Esophagus squamous epithelium (tissue), 5 donors: Measurements from ENCODE around the gene CCDC102B. TPM values are rescaled to one million over a fixed set of nuclear protein-coding genes. Genes with fewer than 3 reads are reported as not detected.

Source experiments
- DNase-seq: peaks from one replicate; lab custom pipeline; 2025; lab: John Stamatoyannopoulos, UW
- H3K27ac ChIP-seq, 4 donors: fragments of 200-600 bp; sonication (generic); one replicate each; pipeline ENCODE4 v1.5.1; 2016 to 2019; ENCODE audit warnings: mild to moderate bottlenecking in 1 of 4
- H3K27me3 ChIP-seq, 4 donors: fragments of 200-600 bp; sonication (generic); 1 replicate in 3 of 4; 2 replicates in 1 of 4; pipeline versions ENCODE4 v1.5.1 to v1.6.0; 2017 to 2021; ENCODE audit warnings: antibody characterized with exemption in 1 of 4
- H3K36me3 ChIP-seq, 3 donors: fragments of 200-600 bp; sonication (generic); one replicate each; pipeline ENCODE4 v1.5.1; 2016 to 2019
- H3K4me1 ChIP-seq, 3 donors: fragments of 200-600 bp; sonication (generic); one replicate each; pipeline ENCODE4 v1.5.1; 2017 to 2019
- H3K4me3 ChIP-seq, 4 donors: fragments of 200-600 bp; sonication (generic); 1 replicate in 3 of 4; 2 replicates in 1 of 4; pipeline ENCODE4 v1.5.1; 2016 to 2019; ENCODE audit warnings: mild to moderate bottlenecking in 2 of 4, moderate library complexity in 1 of 4
- H3K9me3 ChIP-seq, 3 donors: fragments of 200-600 bp; sonication (generic); one replicate each; pipeline ENCODE4 v1.5.1; 2016 to 2019
- POLR2A ChIP-seq, 4 donors: fragments of 450-650 bp; IDR thresholded peaks; one replicate each; pipeline ENCODE4 v1.6.1; 2017; ENCODE audit warnings: antibody characterized with exemption in 4 of 4, mild to moderate bottlenecking in 4 of 4, moderate library complexity in 3 of 4
- WGBS, 2 donors: methylation state at CpG; one replicate each; pipeline ENCODE4 v1.1.5; 2018; 5-methylcytosine and 5-hydroxymethylcytosine counted together
- intact Hi-C: fragments of 100-400 bp; cut with DNase I; formaldehyde crosslinking; loops from one replicate; pipeline ENCODE4 v1.15.0; 2022
- total RNA-seq, 4 donors: library from RNA; depleted of rRNA; stranded (reverse); fragments of >200 nt; gene quantifications; one replicate each; pipeline ENCODE4 v1.1.0, GENCODE V29; 2016
- TF ChIP-seq, protein P1 (sequence below), 6 experiments: fragments of 450-650 bp in 4 of 6; fragments of 200-600 bp in 2 of 6; sonication (generic) in 2 of 6; IDR thresholded peaks; one replicate each; pipeline ENCODE4 v1.5.1; 2016 to 2019; ENCODE audit warnings: antibody characterized with exemption in 6 of 6, mild to moderate bottlenecking in 4 of 6, moderate library complexity in 4 of 6
- donor health status: DM: yes; HTN: yes; CAD: no.

The CCDC102B gene
- total RNA-seq, 4 donors from 2014 or later: 0.27 to 3.8 (median 2.8) TPM

DNA sequence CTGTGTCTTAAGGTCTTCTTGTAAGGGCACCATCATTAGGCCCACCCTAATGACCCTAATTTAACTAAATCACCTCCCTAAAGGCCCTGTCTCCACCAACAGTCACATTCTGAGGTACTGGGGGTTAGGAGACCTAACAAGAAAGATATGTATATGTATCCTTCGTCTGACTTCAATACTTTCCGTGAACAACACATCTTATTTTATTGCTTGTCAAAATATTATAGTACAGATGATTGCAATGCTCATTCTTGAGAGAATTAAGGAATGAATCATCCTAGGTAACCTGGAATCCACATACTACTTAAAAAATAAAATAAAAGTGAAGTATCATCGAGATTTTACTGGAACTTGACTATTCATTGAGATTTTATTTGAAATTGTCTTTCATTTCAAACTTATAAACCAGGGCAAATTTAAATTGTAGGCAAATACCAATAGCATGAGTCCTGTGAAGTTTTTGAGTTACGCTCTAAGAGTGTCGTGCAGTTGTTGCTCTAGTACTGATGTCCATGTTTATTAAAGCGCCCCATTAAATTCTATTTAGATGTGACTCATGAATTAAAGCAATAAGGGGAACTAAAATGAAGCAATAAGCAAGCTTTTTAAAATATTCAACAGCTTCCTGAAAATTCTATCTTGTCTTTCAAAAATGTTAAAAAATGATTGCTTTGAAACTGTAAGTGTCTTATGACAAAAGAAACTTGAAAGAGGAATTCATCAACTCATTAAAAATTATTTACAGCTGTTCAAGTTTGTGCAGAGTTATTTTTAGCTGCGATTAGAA lies 40.0 kb downstream of the CCDC102B start:
- Histone ChIP-seq H3K36me3 (no peaks in the 10 kb centered on the region), H3K4me1 (peaks cover 0 to 8% (median 0%) of the 10 kb centered on the region in 3 donors), H3K27ac (peak overlapping the region in 3 of 4 donors; percentile 12 to 53 (median 43)), H3K27me3 (no peaks in the 10 kb centered on the region), H3K4me3 (no peak overlapping the region), H3K9me3 (no peaks in the 10 kb centered on the region)
- 62 to 67% methylated on average over 7 of the region's 7 CpGs for WGBS, 2 donors
- TF ChIP-seq, protein P1, sequence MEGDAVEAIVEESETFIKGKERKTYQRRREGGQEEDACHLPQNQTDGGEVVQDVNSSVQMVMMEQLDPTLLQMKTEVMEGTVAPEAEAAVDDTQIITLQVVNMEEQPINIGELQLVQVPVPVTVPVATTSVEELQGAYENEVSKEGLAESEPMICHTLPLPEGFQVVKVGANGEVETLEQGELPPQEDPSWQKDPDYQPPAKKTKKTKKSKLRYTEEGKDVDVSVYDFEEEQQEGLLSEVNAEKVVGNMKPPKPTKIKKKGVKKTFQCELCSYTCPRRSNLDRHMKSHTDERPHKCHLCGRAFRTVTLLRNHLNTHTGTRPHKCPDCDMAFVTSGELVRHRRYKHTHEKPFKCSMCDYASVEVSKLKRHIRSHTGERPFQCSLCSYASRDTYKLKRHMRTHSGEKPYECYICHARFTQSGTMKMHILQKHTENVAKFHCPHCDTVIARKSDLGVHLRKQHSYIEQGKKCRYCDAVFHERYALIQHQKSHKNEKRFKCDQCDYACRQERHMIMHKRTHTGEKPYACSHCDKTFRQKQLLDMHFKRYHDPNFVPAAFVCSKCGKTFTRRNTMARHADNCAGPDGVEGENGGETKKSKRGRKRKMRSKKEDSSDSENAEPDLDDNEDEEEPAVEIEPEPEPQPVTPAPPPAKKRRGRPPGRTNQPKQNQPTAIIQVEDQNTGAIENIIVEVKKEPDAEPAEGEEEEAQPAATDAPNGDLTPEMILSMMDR (IDR thresholded peaks at IDR 0.05): no peak
- no peak for TF ChIP-seq POLR2A (IDR thresholded peaks at IDR 0.05)
- no peak for DNase-seq
- intact Hi-C loops: no loop called here

DNA sequence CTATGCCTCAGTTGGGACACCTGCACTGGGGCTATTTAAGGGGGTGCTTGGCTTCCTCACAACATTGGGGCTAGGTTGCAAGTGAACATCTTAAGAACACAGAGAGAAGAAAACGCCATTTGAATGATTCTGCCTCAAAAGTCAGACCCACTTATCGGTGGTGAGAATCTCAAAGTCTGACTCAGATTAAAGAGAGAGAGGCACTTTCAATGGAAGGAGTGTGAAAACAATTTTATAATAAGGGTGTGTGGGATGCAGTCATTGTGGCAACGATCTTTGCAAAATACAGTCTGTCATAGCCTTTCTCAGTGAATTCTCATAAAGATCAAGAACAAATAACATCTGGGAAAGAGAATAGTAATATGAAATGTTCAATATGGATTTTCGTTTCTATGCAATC lies 41.8 kb downstream of the CCDC102B start:
- DNase-seq: no peak
- H3K9me3 ChIP-seq: no peaks in the 10 kb centered on the region
- TF ChIP-seq, protein P1 (IDR thresholded peaks at IDR 0.05): no peak
- TF ChIP-seq POLR2A (IDR thresholded peaks at IDR 0.05): no peak
- H3K27ac ChIP-seq: no peak overlapping the region
- intact Hi-C loops: no loop called here
- peaks cover 0 to 8% (median 0%) of the 10 kb centered on the region in 3 donors for H3K4me1 ChIP-seq
- no peak overlapping the region for H3K4me3 ChIP-seq
- H3K27me3 ChIP-seq: no peaks in the 10 kb centered on the region
- 69 to 75% methylated on average over 4 of the region's 4 CpGs for WGBS, 2 donors
- no peaks in the 10 kb centered on the region for H3K36me3 ChIP-seq

DNA sequence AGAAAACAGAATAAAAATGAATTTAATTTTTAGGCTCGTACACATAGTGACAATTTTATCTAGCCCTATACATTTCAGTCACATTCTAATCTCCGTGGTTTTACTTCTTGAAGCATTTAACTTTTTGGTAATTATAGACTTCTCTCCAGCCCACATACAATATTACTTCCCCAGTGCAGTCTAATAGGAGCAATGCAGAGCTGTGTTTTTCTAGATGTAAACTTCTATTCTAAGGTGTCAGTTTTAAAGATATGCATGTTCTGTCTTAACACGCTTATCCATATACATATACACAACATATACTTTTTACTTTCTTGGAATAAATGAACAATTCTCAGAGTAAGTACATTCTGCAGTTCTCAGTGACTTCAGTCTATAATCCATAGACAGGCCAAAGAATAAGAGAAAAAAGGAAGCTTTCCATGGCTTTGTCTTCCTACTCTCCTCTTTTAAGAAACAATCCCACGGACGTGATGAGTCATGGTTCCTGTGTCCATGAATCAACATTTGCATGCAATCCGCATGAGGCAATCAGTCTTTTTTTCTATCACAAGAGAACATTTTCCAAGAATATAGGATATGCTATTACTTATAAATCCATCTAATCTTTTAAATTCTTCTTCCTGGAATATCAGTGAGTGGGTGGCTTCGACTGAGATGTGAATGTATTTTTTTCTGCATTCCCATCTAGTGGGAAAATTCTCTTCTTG lies 42.8 kb downstream of the CCDC102B start:
- peaks cover 0 to 8% (median 0%) of the 10 kb centered on the region in 3 donors for H3K4me1 ChIP-seq
- no peaks in the 10 kb centered on the region for H3K27me3 ChIP-seq
- TF ChIP-seq, protein P1 (IDR thresholded peaks at IDR 0.05): no peak
- TF ChIP-seq POLR2A (IDR thresholded peaks at IDR 0.05): no peak
- no peak for DNase-seq
- intact Hi-C loops: no loop called here
- peak overlapping the region in 1 of 4 donors; percentile 15 for H3K27ac ChIP-seq
- H3K36me3 ChIP-seq: no peaks in the 10 kb centered on the region
- WGBS, 2 donors: 30 to 31% methylated on average over 7 of the region's 7 CpGs
- no peaks in the 10 kb centered on the region for H3K9me3 ChIP-seq
- H3K4me3 ChIP-seq: no peak overlapping the region

DNA sequence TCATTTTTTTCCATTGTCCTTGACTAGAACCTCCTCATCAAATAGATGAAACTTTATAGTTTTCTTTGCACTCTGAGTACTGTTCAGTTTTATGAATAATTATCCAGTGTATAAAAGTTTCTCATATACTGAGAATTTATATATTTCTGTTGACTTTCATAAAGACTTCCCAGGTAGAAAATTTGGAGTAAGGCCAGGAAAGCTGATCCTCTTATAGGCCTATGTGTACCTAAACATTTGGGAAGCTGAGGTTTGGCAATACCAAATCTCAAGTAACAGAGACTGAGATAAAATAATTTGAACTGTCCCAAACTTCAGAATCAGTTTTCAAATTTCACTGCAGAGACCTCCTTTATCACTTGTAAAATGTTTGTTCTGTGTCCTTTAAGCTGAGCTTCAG lies 43.4 kb downstream of the CCDC102B start:
- Histone ChIP-seq H3K9me3 (no peaks in the 10 kb centered on the region), H3K36me3 (no peaks in the 10 kb centered on the region), H3K27ac (no peak overlapping the region), H3K4me3 (no peak overlapping the region), H3K4me1 (peaks cover 0 to 8% (median 0%) of the 10 kb centered on the region in 3 donors), H3K27me3 (no peaks in the 10 kb centered on the region)
- TF ChIP-seq, protein P1 (IDR thresholded peaks at IDR 0.05): no peak
- no peak for TF ChIP-seq POLR2A (IDR thresholded peaks at IDR 0.05)
- no peak for DNase-seq
- intact Hi-C loops: no loop called here

DNA sequence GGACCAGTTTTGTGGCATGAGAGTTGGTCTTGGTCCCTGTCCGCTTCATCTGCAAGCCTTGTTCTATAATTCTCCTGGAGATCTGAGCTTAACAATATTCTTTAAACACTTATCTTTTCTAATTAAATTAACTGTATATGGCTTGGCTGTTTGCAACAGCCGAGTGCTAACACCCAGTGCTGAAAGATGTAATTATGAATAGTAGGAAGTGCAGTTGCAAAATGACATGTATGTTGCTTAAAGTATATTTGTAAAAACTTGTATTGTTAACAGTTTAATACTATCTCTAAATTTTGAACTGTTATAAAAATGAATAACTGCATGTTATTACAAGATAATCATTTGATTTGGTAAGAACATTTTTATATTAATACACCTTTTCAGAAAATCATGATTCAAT lies 45.1 kb downstream of the CCDC102B start:
- DNase-seq: no peak
- Histone ChIP-seq H3K4me3 (no peak overlapping the region), H3K36me3 (no peaks in the 10 kb centered on the region), H3K27ac (no peak overlapping the region), H3K4me1 (peaks cover 0 to 8% (median 0%) of the 10 kb centered on the region in 3 donors), H3K9me3 (no peaks in the 10 kb centered on the region), H3K27me3 (no peaks in the 10 kb centered on the region)
- TF ChIP-seq, protein P1 (IDR thresholded peaks at IDR 0.05): no peak
- TF ChIP-seq POLR2A (IDR thresholded peaks at IDR 0.05): no peak
- intact Hi-C loops: no loop called here
- 74 to 81% methylated on average over 2 of the region's 2 CpGs for WGBS, 2 donors
